IPS-18a (cell line): ENCODE measurements around the gene UNK.

Experiments used
- H3K27ac ChIP-seq: one replicate; pipeline ENCODE4 v1.5.1; 2013; ENCODE audit warnings: low read length
- H3K27me3 ChIP-seq: one replicate; pipeline ENCODE4 v1.6.1; 2013; ENCODE audit warnings: mild to moderate bottlenecking, low read length; ENCODE audit not compliant: control insufficient read depth, insufficient read depth
- H3K36me3 ChIP-seq: one replicate; pipeline ENCODE4 v1.6.1; 2013; ENCODE audit warnings: low read depth, low read length; ENCODE audit not compliant: control insufficient read depth
- H3K4me1 ChIP-seq: one replicate; pipeline ENCODE4 v1.6.1; 2013; ENCODE audit warnings: low read depth, low read length; ENCODE audit not compliant: control insufficient read depth
- H3K4me3 ChIP-seq: one replicate; pipeline ENCODE4 v1.5.1; 2013; ENCODE audit warnings: low read length
- H3K9ac ChIP-seq: one replicate; pipeline ENCODE4 v1.6.1; 2013; ENCODE audit warnings: mild to moderate bottlenecking, low read length, moderate library complexity
- H3K9me3 ChIP-seq: one replicate; pipeline ENCODE4 v1.6.1; 2013; ENCODE audit warnings: low read depth, low read length; ENCODE audit not compliant: control insufficient read depth

UNK gene

DNA sequence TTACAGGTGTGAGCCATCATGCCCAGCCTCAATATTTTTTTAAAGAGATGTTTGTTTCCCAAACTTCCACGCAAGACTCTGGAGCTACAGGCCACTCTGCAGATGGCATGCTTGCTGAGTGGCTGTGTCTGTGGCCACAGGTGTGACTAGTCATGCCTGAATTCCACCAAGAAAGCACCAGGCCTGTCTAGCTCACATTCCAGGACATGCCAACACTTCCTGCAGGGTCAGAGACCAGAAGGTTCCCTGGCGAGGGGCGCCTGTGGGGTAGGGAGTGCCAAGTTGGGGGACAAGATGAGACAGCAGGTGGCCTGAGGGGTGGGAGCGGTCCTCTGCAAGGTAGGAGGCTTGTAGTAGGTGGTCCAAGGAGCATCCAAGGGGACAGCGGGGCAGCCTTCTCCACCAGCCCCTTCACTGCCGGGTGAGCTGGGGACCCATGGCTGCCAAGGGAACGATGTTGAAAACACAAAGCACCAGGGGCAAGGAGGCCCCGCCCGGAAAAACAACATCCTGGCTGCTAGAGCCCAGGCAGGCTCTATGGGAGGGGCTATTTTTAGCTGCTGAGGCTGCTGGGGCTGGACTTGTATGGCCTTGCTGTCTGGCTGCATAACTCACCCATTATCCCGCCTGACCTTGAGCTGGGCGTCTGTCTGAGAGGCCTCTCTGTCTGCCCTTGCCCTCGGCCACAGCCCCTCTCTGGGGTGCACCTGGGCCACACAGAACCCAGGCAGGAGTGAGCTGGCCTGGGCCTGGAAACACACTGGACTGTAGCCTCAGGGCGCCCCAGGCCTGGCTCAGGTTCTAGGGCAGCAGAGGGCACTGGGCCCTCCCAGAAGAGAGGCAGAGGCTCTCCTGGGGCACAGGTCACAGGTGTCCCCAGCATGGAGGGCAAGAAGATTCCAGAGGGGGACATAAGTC is 88.1 kb downstream of the UNK start:
- Histone ChIP-seq H3K9ac (no peak overlapping the region), H3K4me1 (no peaks in the 10 kb centered on the region), H3K27ac (no peak overlapping the region)

DNA sequence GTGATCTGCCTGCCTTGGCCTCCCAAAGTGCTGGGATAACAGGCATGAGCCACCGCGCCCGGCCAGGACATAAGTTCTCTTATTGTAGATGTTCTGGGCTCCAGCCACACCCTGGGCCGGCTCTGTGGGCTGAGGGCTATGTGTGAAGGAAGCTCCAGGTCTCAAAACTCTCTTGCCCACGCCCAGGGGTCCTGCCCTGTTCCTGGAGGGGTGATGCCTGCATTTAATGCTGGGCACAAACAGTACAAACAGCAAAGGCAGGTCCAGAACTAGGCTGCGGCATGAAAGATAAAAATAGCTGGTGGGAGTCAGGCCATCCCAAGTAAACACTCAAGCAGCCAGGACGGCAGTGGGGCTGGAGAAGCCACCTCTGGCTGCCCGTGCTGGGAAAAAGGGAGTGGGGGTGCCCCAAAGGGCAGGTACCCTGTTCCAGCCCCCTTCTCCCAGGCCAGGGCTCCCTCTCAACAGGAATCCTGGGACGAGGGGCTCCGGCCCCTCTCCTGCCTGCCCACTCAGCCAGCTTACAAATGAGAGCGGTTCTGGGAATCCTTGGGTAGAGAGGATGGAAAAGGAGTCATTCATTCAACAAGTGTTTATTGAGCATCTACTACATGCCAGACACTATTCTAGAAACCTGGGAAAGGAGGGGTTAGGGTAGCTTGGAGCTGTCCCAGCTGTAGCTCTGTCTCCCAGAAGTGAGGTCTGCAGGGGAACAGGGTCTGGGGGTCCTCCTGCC is 89.1 kb downstream of the UNK start:
- H3K4me3 ChIP-seq = no peak overlapping the region
- no peaks in the 10 kb centered on the region for H3K4me1 ChIP-seq
- H3K27me3 ChIP-seq = peaks cover 29% of the 10 kb centered on the region
- H3K27ac ChIP-seq = no peak overlapping the region
- no peaks in the 10 kb centered on the region for H3K9me3 ChIP-seq
- no peaks in the 10 kb centered on the region for H3K36me3 ChIP-seq
- H3K9ac ChIP-seq = no peak overlapping the region

More for the DNA sequence above, 88.1 kb downstream of the UNK start:
- Histone ChIP-seq H3K36me3 (no peaks in the 10 kb centered on the region), H3K27me3 (peaks cover 19% of the 10 kb centered on the region), H3K9me3 (no peaks in the 10 kb centered on the region), H3K4me3 (no peak overlapping the region)

DNA sequence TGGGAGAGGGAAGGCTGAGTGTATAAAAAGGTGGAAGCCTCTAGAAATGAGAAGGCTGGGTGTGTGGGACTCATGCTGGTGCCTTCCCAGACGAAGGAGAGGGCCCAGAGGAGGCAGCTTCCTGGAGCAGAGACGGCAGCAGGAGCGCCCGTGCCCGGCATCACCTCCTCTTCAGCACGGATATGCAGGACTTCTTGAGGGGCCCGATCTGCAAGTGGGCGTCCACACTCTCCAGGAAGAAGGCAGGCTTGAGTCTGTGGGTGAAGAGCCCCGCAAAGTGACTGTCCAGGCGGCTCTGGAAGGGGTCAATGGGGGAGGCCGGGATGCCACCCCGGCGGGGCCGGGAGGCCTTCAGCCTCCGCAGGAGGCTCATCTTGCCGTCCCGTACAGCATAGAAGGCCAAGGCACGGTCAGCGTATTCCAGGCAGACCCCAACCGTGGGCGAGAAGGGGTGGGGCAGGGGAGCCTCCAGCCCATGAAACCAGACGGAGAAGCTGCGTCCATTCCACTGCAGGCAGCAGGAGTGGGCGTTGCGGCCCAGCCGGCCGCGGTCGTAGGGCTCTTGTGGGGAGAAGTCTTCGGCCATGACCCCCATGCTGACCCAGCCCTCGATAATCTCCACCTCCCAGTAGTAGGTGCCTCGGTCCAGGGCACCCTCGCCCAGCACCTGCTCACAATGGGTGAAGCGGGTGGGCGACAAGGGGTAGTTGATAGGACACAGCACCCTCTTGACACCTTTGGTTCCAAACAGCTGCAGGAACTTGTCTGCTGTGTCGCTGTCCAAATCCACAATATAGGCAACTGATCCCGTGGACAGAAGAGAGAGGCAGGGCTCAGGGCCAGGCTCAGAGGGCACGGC is 89.9 kb downstream of the UNK start:
- Histone ChIP-seq H3K4me3 (no peak overlapping the region), H3K9me3 (no peaks in the 10 kb centered on the region), H3K9ac (no peak overlapping the region), H3K4me1 (no peaks in the 10 kb centered on the region), H3K27ac (no peak overlapping the region), H3K27me3 (peaks cover 37% of the 10 kb centered on the region), H3K36me3 (no peaks in the 10 kb centered on the region)
